ENCODE measurements around the gene AHNAK2.

Gene AHNAK2

DNA sequence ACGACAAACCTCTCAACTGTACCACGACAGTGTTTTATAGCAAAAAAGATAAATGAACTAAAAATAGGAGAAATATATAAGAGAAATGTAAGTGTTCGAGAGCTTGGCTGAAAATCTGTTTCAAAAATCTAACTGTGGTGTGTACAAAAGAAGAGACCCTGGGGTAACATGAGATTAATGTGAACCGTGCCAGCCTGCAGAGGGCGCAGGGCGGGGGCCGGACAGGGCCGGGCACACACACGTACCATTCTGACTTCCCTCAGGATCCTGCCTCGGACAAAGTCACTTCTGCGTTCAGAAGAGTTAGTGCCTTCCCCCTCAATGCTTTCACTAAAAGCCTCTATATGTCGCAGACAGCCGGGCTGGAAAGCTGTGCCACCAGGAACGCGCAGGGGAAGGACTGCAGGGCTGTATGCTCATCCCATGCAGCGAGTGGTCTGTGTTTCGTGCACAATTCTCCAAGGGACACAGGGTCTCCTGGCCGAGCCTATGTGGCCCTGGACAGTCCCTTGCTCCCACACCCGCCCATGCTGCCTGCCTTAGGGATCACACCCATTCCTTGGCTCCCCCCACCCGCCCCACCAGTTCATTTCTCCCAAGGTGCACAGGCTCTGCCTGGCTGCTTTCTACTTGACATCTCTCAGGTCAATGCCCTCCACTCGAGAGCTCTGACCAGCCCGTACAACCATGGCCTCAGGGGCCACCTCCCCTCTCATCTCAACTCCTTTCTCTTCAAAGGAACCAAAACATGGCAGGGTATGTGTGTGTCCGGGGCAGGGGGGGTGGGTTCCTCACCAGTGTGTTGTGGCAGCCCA is 34.2 kb upstream of the AHNAK2 start:
- DNase-seq (ENCODE audit: low read depth in 3 of 3), result no peak

DNA sequence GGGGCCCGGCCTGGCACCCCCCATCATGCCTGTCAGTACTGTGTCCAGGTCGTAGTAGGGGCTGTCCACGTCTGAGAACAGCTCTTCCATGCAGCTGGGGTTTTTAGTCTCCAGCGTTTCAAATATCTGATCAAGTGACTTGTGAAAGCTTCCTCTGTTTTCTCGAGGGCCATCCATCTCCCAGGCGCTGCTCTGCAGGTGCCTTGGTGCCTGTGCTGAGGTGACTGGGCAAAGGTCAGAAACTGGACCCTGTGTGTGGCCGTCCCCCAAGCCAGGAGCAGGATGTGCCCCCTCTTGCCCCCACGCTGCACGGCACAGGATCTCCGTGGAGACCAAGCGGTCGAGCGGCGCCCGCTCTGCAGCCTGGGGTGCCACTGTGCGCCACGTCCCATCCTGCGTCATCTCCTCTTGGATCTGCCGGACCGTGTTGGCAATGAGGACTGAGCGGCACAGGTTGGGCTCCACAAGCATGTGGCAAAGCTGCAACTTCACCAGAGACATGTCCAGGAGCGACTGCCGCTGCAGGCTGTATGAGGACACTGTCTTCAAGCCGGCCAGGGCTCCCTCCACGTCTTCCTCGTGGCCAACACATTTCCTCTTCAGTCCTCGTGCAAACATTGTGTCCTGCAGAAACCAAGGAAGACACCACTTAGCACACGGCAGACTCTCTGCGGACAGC is 33.3 kb upstream of the AHNAK2 start:
- DNase-seq (ENCODE audit: low read depth in 3 of 3), result no peak

DNA sequence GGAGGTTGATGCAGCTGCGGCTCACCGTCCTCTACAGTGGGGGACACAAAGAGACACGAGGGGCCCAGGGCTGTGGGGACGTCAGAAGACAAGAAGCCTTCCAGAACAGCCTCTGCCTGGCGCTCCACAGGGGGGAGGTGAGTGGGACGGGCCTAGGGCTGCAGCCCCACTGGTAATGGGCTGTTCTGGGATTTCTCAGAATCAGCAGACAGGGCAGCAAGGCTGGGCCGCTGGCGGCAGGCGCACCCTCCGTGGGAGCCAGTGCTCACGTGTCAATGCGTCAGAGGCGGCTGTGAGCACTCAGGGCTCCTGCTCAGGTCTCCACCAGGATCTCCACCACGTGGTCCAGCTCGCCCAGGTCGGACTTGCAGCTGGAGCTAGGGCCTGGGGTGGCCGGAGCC is 32.7 kb upstream of the AHNAK2 start:
- DNase-seq (ENCODE audit: low read depth in 3 of 3), result no peak

DNA sequence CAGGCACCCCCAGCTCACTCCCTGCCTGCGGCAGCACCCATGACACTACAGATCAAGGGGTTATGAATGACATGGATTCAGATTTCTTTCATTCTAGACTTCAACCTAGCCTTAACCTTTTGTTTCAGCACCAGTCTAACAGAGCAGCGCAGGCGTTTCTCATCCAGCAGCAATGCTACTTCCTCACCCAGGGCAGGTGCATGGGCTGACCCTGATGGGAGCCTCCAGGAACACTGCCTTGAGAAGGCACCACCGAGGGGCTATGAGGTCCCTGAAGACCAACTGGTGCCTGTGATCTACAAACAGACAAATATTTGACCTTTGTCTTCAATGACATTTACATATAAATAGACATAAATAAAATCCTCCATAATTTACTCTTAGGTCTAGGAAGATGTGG is 31.9 kb upstream of the AHNAK2 start:
- DNase-seq (ENCODE audit: low read depth in 3 of 3), result no peak

DNA sequence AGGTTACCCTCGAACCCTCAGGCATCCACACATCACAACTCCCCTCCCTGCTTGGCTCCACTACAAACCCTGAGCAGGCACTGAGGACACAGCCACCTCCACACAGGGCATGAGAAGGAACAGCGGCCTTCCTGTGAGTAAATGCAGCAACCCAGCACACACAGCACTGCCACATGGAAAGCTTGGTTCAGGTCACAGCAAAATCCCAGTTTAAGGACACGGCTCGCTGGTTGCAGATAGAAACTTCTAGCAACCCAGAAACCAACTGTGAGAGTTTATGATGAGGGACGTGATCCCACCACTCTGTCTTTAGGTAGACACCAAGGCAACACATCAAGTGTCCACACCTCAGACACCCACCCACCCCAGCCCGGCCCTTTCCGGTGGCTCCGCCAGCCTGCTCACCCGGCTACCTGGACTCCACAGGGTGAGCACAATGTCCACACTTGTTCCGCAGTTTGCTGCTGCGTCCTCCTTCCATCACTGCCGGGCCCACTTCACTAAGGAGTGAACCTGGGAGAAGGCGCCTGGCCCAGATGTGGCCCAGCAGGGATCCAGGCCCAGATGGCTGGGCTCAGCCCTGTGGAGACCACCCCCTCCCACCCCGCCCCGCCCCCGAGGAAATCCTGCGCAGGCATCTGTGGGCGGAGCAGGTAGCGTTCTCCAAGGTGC is 29.6 kb upstream of the AHNAK2 start:
- DNase-seq (ENCODE audit: low read depth in 3 of 3), result no peak

DNA sequence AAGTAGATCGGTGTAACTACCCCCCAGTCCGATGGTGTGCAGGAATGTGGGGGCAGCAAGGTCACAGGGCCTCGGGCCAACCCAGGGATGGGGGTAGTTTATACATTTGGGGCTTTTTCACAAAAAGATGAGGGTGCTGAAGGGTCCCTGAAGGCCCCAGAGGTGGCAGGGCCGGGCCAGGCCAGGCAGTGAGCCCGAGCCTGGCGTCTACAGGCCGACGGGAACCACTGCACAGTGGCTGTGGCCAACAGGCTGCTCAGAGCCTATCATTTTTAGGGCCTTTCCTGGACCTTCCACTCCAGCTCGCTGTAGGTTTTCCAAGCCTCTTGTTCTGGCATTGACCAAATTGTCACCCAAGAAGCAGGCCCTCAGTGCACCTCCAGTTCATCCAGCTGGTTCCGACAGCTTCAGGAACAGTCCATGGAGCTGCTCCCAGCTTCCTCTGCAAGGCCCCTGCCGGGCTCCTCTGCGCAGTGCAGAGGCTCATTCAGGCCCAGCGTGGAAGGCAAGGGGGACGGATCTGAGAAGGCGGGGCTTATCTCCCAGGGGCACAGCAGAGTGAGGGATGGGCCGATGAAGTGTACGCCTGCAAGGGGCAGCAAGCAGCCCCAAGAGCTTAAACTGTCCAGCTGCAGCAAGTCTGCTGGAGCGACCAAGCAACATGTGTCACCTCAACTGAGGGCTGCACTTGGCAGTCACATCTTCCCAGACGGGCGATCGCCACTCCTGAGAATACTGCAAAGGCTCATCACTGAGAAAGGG is 28.8 kb upstream of the AHNAK2 start:
- no peak for DNase-seq (ENCODE audit: low read depth in 3 of 3)

DNA sequence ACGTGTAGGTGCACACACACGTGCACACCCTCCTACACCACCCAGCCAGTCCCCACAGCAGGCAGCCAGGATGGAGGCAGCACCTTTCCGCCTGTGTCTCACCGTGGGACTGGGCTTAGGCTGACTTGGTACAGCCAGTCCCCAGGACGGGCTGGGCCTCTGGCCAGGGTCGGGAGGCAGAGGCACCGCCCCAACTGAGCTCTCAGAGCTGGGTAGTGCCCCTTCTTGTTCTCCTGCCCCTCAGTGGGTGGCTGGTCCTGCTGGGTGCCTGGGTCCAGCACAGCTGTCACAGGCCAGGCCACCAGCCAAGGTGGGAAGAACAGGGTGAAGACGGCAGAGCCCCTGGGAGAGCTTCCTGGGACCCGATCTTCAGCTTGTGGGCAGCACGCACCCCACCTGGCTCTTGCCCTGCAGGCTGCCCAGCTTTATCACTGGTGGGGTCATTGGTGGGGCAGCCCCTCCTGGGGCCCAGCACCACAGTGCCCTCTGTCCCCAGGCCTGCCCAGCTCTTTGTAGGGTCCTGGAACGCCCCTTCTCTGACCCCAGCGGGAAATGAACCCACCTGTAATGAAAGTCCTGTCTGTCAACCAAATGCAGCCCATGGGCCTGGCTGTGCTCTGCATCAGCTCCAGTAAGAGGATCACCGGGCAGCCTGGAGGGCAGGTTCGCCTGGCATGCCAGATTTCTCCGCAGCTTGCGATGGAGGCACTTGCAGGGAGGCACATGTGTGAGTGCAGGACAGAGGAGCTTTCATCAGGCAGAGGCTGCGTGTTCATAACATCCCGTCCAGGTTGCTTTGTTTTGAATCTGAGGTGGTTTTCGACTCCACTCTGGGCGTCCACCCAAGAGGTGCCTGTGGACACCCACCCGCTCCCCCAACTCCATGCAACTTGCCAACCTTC is 28.0 kb upstream of the AHNAK2 start:
- no peak for DNase-seq (ENCODE audit: low read depth in 3 of 3)

DNA sequence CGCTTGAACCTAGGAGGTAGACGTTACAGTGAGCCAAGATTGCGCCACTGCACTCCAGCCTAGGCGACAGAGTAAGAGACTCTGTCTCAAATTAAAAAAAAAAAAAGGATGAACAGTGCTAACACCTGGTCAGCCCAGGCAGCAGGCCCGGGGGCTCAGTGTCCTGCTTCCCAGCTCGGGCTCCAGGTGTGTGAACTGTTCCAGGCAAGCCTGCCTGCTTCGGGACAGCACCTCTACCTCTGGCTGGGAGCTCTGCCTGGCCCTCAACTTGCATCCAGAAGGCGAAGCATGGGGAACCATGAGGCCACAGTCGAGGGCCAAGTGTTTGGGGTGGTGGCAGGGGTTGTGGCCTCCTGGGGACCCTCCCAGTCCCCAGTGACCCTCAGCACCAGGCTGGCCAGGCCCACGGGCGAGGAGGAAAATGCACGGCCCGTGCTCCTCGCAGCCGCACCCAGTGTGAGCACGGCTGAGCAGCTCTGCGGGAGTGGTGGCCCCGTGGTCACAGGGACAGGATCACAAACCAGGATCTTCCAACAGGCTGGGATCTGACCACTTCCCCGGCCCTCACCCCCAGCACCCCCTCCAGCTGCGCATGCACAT is 27.3 kb upstream of the AHNAK2 start:
- no peak for DNase-seq (ENCODE audit: low read depth in 3 of 3)

DNA sequence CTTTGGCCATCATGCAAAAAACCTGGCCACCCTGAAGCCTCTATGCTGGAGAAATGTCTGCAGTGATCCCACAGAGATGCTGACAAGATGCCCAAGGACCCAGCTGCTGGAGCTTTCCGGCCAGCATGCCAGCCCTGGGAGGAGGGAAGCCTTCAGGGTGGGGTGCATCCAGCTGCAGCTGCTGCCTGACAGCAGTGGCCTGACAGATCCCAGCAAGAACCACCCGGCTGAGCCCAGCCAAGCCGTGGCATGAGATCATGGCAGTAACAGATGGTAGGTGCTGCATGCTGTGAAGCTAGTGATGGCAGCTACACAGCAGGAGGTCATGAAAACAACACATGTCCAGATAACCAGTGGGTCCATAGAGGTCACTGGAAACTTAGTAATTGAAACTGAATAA is 21.2 kb upstream of the AHNAK2 start:
- no peak for DNase-seq (ENCODE audit: low read depth in 3 of 3)

DNA sequence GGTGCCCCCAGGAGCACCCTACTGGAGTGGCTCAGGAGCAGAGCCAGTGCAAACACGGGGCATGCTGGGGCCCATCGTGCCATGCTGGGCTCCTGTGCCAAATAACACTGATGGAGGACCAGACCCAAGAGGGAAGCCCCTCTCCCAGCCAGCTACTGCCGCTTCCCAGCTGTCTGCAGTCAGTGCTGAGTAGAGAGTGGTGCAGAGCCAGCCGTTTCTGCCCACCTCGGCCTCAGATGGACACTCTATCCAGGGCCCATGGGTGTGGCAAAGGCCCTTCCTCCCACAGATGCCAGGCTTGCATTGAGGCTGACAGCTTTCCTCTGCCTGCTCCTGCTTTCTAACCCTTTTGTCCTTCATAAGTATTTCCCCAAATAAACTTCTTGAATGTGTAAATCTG is 20.6 kb upstream of the AHNAK2 start:
- no peak for DNase-seq (ENCODE audit: low read depth in 3 of 3)

DNA sequence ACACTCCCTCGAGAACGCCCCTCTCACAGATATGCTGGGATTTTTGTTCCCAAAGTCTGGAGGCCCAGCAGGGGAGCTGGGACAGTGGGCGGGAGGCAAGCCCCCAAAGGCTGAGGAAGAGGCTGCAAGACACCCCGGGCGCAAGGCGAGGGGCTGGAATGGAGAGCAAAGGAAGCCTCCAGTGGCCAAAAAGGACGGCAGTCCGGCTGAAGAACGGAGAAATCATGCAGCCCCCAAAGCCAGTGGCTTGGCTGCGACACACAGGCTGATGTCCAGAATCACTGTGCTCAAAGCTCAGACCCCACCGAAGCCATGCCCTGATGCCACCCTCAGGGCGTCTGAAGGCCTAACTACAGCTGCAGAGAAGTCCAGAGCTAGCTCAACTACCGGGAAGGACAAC is 18.3 kb upstream of the AHNAK2 start:
- no peak for DNase-seq (ENCODE audit: low read depth in 3 of 3)

DNA sequence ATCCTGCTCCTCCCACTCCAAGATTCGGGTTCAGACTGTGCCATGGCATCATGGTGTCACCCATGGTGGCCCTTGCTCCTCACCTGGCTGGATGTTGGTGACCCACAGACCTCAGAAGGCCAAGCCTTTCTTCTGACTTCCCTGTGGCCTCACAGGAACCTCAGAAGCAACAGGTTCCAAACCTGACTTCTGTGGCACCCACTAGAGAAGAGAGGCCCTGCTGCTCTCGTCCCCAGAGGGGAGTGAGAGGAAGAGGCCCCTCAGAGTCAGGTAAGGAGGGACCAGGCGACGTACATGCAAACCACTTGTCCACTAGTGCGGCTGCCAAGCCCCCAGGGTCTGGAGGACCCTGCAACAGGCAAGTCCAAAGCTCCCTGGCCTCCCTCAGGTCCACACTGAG is 17.9 kb upstream of the AHNAK2 start:
- DNase-seq (ENCODE audit: low read depth in 3 of 3), result no peak

DNA sequence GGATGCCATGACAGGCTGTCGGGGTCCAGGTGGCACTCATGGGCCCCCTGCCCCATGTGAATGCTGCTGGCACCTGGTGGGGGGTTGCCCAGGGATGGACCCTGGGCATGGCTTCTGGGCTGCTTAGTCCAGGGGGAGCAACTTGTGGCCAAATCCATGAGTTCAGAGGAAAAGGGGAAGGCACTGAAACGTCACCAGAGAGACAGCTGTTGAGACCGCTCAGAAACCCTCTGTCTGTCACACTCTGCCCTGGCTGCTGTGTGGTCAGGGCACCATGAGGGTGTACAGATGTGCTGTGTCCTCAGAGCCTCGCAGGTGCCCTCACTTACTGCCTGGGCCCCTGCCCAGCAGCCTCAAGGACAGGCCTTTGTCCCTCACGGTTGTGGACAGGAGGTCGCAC is 16.8 kb upstream of the AHNAK2 start:
- DNase-seq (ENCODE audit: low read depth in 3 of 3), result no peak

DNA sequence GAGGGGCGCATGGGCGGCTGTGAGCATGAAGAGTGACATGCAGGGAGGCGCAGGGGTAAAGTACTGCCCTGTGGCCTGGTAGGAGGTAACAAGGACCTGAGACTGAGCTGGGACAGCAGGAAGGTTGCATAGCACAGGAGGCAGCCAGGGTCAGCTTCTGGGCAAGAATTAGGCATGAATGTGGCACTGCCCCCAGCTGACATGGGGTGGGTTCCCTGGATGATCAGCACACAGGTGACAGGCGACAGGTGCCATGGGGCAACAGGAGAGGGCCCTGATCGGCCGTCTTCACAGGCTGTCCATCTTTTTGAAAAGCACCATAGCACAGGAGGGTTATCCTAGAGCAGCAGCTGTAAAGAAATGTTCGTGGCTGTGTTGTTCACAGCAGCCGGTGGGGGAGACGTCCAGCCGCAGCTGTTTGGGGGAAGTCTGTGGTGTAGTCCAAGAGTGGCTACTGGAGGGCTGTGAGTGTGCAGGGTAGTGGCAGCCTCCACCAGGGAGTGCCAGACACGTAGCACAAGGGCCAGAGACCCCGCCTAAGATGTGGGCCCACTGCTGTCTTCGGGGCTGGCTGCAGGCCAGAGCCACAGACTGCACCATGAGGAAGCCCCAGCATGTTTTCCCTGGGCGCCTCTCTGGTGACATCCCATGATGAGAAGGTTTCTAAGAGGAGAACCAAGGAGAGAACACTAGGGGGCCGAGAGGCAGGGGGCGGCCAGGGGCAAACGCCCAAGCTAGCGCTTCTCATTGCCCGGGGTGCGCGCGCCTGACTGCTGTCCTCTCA is 15.8 kb upstream of the AHNAK2 start:
- no peak for DNase-seq (ENCODE audit: low read depth in 3 of 3)

DNA sequence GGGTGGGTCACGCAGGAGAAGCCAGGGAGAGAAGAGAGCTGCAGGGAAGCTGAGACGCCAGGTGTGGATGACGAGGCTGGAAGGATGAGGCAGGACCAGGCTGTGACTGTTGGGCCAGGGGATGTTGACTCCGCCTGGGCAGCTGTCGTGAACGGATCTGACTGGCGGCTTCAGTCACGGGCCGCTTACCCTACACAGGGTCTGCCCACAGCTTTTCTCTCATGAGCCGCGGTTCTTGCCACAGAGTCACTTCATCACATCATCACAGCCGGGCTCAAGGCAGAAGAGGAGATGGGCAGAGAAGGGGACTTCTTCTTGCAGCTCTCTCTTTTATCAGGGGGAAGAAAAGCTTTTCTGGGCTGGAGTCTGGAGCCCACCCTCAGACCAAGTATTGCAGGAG is 15.1 kb upstream of the AHNAK2 start:
- DNase-seq (ENCODE audit: low read depth in 3 of 3), result no peak

DNA sequence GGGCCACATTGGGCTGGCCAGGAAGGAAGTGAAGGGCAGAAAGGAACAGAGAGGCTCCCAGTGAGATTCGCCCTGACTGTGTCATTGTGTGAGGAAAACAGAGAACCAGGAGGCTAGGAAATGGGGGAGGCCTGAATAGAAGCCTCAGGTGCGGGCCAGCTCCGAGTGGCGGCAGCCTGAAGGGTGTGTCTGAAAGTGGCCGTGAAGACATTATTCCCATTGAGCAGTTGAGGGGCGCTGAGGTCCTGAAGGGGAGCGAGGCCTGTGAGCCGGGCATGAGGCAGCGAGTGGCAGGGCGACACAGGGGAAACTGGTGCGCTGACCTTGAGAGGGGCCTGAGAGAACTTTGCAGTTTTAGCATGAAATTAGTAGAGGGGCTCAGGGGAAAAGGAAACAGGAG is 14.3 kb upstream of the AHNAK2 start:
- DNase-seq (ENCODE audit: low read depth in 3 of 3), result no peak

DNA sequence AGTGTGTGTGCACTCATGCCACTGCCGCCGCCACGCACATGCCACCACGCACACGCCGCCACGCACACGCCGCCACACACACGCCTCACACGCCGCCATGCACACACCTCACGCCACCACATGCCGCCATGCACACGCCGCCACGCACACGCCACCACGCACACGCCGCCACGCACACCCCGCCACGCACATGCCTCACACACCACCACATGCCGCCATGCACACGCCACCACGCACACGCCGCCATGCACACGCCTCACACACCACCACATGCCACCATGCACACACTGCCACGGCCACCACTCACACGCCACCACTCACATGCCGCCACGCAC is 13.7 kb upstream of the AHNAK2 start:
- DNase-seq (ENCODE audit: low read depth in 3 of 3), result no peak

DNA sequence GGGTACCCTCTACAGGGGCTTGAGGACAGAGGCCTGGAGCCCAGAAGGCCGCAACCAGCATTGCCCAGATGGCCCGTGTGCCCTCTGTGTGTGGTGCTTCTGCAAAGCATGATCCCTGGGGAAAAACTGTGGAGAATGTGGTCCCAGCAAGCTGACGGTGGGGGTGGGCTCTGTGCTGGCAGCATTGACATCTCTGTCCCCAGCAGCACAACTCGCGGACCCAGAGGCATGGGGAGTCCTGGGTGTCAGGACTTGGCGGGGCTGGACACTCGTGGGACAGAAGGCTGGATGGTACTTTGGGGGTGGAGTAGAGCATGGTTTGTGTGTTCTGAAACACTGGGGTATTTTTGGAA is 11.8 kb upstream of the AHNAK2 start:
- no peak for DNase-seq (ENCODE audit: low read depth in 3 of 3)

DNA sequence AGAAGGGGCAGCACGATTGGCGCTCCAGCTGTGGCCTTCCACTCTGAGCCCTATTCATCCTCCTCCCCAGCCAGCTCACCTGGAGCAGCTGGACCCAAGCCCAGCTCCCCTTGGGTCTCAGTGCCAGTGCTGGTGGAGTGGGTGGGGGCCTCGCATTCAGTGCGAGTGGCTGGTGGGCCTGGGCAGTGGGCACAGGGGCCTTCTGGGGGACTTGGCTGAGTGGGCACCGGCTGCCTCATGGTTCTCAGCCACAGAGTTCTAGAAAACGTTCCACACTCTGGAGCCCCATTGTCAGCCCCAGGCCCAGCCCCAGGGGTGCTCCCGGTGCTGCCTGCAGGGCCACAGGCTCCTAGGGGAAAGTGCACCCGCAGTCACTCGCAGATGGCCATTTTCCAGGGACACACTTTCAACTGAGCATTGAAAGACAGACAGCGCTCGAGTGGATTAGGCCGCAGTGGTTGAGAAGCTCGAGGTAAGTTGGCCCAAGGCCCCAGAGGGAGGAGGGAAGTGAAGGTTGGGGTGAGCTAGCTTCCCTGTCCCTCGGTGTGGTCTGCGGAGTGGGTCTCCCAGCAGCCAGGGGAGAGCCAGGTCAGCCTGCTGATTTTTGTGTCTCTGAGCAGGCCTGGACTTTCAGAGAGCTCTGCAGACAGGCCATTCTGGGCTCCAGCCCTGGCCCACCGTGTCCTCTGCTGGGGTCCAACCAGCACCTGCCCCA is 11.2 kb upstream of the AHNAK2 start:
- DNase-seq (ENCODE audit: low read depth in 3 of 3), result no peak

Data from stimulated activated CD4-positive, alpha-beta T cell treated with anti-CD3 and anti-CD28 coated beads, TNF-alpha, amount 100 ng/mL, for 24 hours (primary cell).